ENCODE data around the gene CNIH4. TPM values are rescaled to one million over a fixed set of nuclear protein-coding genes. Genes with fewer than 3 reads are reported as not detected.
"Not testable (repeated sequence)": the region's sequence is repeated elsewhere in the genome, so short reads cannot be mapped to it uniquely, and the experiment has no call there.

CNIH4 gene
- total RNA-seq, 1 experiment from 2014 or later, result 66.2 TPM

DNA sequence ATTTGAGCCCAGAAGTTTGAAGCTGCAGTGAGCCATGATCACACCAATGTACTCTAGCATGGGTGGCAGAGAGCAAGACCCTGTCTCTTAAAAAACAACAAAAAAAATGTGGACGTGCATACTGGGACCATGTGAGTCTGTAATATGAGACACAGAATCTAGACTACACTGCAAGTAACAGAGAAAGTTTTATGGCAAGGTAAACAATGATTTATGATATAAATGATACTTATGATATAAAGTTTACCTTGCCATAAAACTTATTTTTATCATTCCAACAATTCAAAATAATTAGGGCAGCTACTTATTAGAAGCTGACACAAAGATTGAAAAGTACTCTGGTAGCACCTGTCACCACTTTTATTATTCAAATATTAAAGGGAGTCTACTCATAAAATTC lies 43.2 kb downstream of the CNIH4 start:
- no peak for DNase-seq (ENCODE audit: low spot score)

DNA sequence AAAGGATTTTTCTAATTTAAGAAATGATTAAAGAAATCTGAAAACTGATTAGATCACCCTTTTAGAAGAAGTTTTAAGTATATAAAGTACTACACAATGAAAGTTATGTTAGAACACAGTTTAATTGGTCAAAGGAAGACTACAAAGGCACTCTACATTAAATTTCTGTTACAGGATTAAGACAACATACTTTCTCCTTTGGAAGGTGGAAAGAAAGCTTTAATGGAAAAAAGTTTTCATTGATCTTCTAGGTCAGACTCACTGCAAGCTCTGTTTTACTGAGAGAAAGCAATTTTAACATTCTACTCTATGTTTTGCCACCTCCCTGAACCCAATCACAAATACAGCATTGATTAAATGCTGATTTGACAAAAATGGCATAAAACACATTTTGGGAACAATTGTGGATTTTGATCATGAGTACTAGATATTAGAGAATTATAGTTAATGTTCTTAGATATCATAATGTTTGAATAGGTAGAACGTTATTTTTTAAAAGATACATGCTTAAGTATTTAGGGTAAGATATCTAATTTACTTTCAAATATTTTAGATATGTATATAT lies 45.9 kb downstream of the CNIH4 start:
- DNase-seq (ENCODE audit: low spot score), result no peak

DNA sequence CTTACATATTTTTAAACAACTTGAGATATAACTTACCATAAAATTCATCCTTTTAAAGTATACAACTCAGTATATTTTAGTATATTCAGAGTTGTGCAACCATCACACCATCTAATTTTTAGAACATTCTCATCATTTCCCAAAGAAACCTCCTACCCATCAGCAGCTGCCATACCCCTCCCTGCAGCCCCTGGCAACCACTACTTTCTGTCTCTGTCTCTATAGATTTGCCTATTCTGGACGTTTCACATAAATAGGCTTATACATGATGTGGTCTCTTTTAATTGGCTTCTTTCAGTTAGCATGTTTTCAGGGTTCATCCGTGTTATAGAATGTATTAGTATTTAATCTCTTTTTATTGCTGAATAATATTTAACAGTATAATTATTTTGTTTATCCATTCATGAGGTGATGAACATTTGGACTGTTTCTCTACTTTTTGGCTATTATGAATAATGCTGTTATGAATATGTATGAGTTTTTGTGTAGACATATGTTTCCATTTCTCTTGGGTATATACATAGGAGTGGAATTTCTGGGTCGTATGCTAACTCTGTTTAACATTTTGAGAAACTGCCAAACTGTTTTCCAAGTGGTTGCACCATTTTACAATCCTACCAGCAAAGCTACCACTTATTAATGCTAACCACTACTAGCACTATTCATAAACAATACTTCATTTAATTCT lies 48.4 kb downstream of the CNIH4 start:
- DNase-seq (ENCODE audit: low spot score), result no peak

DNA sequence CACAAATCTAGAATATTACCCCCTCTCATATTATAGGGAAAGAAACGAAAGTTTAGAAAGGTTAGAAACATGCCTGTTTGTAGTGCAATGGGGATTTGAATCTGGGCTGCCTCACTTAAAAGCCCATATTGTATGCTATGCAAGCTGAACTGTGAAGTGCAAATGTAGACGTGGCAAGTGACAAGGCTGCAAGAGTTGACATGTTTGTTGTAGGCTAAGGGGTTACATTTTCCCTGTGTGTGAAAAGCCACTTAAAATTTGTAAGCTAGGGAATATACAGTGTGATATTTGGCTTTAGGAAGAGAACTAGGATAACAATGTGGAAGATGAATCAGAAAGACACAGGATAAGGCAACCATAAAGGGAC lies 48.9 kb downstream of the CNIH4 start:
- DNase-seq (ENCODE audit: low spot score), result no peak

DNA sequence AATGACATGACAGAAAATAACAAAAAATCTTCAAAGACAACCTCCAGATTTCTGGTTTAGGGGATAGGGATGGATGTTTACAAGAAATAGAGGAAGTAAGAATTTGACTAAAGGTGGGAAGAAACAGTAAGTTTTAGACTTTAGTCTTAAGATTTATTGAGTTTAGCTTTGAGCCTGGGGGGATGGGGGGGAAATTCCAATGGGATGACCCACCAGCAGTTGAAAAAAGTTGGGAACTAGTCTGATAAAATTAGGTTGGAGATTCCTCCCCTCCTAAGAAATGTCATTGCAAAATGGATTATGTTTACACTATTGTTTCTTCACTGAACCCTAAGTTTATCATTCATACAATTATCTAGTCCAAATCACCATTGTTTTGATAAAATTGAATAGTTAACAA lies 49.5 kb downstream of the CNIH4 start:
- DNase-seq (ENCODE audit: low spot score), result no peak

DNA sequence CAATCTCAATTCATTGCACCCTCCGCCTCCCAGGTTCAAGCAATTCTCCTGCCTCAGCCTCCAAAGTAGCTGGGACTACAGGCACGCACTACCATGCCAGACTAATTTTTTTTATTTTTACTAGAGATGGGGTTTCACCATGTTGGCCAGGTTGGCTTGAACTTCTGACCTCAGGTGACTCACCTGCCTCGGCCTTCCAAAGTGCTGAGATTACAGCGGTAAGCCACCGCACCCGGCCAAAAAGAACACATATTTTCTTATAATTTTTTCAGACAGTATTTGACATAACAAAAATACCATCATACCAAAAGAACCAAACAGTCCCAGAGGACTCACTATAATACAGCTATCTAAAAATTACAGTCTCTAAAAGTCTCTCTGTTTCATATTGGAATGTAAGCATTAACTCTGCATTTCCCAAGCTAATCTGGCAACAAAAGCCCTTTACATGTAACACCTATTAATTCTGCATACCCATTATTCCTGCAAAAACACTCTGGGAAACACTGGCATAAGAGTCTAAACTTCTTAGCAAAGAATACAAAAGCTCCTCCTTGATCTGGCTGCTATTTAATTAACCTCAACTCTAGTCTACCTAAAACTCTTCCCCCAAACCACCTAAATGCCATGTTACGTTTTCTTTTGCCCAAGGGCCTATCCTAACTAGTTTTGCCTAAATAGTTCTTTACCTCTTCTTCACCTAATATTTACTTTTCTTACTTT lies 51.1 kb downstream of the CNIH4 start:
- no peak for DNase-seq (ENCODE audit: low spot score)

DNA sequence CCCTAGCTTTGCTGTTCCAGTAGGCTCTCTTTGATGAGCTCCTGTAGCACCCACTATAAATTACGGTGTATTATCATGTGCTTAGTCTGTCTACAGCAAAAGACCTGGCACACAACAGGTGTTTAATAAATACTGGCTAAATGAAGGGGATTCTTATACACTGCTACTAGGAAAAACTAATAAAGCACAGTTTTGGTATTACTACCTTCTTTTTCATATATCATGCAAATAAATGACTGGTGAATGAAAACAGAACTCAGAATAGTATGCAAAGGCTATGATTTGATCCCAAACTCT lies 51.6 kb downstream of the CNIH4 start:
- no peak for DNase-seq (ENCODE audit: low spot score)

DNA sequence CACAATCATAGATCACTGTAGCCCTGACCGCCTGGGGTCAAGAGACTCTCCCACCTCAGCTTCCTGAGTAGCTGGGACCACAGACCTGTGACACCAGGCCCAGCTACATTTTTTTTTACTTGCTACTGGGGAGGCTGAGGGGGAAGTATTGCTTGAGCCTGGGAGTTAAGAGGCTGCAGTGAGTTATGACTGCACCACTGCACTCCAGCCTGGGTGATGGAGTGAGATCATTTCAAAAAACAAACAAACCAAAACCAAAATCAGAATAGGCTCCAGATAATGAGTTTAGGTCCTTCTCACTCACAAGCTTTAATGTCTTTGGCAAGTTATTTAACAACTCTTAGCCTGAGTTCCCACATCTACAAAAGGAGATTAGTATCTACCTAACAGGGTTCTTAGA lies 55.1 kb downstream of the CNIH4 start:
- no peak for DNase-seq (ENCODE audit: low spot score)

DNA sequence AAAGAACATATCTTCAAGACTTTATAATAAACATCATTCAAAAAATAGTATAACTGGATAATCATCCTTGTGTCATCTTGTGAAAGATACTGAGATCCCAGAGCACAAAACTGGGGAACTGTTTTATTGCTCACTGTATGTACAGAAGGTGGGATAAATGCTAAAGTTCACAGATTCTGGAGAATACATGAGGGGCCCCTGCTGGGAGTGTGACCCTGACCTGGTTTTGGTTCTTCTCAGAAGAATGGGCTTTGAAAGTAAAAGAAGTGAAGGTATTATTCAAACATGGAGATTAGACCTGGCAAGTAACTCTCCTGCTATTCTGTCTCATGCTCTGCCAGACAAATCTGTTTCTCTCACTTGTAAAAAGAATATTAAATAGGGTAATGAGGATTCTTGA lies 63.4 kb downstream of the CNIH4 start:
- no peak for DNase-seq (ENCODE audit: low spot score)

DNA sequence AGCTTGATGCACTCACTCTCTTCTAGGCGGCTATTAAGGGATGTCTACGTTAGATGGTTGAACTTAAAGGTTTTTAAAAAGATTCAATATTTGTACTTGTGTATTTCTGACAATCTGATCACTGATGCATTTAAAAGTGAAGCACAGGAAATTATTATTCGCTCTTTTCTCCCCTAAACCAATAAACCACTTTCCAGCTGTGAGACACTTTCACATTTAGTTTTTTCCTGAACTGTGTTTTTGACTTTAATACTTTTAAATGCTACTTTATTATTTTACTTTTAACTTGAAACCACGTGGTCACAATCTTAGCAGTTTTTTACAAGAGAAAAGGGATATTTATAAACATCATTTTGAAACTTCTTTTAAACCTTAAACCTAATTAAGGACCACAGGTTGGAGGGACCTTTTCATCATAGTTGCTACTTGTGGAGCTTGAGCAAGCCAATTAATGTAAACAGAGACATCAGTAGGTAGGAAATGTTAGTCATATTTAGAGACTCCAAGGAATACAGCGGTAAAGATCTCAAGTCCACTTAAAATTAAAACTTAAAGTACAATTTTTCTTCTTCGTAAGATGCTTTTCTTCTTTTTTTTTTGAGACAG lies 68.7 kb downstream of the CNIH4 start:
- DNase-seq (ENCODE audit: low spot score), result no peak

DNA sequence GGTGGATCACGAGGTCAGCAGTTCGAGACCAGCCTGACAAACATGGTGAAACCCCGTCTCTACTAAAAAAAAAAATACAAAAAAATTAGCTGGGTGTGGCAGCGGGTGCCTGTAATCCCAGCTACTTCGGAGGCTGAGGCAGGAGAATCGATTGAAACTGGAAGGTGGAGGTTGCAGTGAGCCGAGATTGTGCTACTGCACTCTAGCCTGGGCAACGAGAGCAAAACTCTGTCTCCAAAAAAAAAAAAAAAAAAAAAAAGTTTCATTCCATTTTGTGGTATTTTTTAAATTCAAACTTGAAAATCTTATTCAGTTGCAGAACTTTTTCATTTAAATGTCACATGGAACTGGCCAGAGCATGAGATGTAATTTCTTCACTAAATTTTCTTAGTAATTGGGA lies 70.2 kb downstream of the CNIH4 start:
- DNase-seq (ENCODE audit: low spot score), result not testable (repeated sequence)

DNA sequence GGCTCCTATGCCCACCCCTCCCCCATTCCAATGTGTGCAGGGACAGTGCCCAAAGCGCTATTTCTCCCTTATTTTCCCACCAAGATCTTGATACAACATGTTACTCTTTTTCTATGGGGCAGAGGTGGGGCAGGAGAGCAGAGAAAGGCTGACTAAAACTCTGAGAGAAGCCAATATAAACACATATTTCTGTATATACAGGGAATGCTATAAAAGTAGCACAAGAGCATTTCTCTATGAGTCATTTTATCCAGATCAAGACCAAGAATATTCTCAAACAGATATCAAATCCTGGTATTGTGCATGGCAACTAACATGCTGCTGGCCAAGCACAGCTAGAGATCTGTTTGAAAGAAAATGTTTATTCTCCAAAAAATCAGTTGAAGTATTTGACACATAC lies 70.7 kb downstream of the CNIH4 start:
- peak; percentile 69 for DNase-seq (ENCODE audit: low spot score)

DNA sequence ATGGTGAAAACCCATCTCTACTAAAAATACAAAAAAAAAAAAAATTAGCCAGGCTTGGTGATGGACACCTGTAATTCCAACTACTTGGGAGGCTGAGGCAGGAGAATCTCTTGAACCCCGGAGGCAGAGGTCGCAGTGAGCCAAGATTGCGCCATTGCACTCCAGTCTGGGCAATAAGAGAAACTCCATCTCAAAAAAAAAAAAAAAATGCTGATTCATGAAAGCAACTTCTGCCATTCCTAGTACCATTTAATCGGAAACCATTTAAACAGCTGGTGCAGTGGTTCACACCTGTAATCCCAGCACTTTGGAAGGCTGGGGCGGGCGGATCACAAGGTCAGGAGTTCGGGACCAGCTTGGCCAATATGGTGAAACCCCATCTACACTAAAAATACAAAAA lies 72.0 kb downstream of the CNIH4 start:
- DNase-seq (ENCODE audit: low spot score), result not testable (repeated sequence)

Other genes with a start within 250 kb of the CNIH4 start
- gene FBXO28, start 242.8 kb upstream of the CNIH4 start, total RNA-seq (2014; rRNA removed; shearing (Covaris generic)), result 19.1 and 24.9 TPM in 2 replicates
- 91.8 and 107 TPM in 2 replicates for gene DEGS1, start 173.6 kb upstream of the CNIH4 start, total RNA-seq (2014; rRNA removed; shearing (Covaris generic))
- 14.7 and 17.9 TPM in 2 replicates for gene NVL, start 26.7 kb upstream of the CNIH4 start, total RNA-seq (2014; rRNA removed; shearing (Covaris generic))
- 15.9 and 18.4 TPM in 2 replicates for gene WDR26, start 77.9 kb downstream of the CNIH4 start, total RNA-seq (2014; rRNA removed; shearing (Covaris generic))

Data from H4 (cell line).